HCT116 (cell line): Measurements from ENCODE around the gene DMAC2. TPM values are rescaled to one million over a fixed set of nuclear protein-coding genes. Genes with fewer than 3 reads are reported as not detected.

ENCODE experiments used
- ATAC-seq: fragments of 200-7000 bp; cut with Tn5 transposase; 2 replicates; pipeline ENCODE4 v1.9.1; 2020; ENCODE audit warnings: mild to moderate bottlenecking, moderate library complexity
- BruUV-seq: library from RNA; stranded (reverse); fragments of 400-500 nt; replicated peaks from 2 replicates; lab custom pipeline; 2021; lab: Mats Ljungman, UMichigan
- CTCF ChIA-PET: fragments of 300-600 bp; sonication (Branson Sonifier 250); formaldehyde crosslinking; loops from one replicate; lab custom pipeline; 2021; ENCODE audit warnings: antibody characterized with exemption; lab: Charles Lee
- POLR2A ChIA-PET: fragments of 300-600, 350-600 bp; sonication (Branson Sonifier 250); formaldehyde crosslinking; loops from one replicate; lab custom pipeline; 2021; ENCODE audit warnings: antibody characterized with exemption; lab: Charles Lee
- RAD21 ChIA-PET, 2 experiments: fragments of 300-600 bp; sonication (Branson Sonifier 250); formaldehyde crosslinking; loops; one replicate each; lab custom pipeline; 2023; ENCODE audit warnings: low total read pairs in 2 of 2; ENCODE audit not compliant: uncharacterized antibody in 2 of 2, unreplicated experiment in 2 of 2, low non-redundant PET in 1 of 2; lab: Charles Lee
- DNase-seq: peaks from one replicate; pipeline ENCODE4 v3.0.0-alpha.2; 2010; ENCODE audit warnings: low read depth, low spot score
- H2AFZ ChIP-seq: fragments of 200-600 bp; shearing (Covaris generic), sonication (generic); 2 replicates; pipeline ENCODE4 v1.6.1; 2017; ENCODE audit warnings: low read depth, mixed run types, mixed read lengths, antibody characterized with exemption, low read length; ENCODE audit not compliant: poor library complexity, severe bottlenecking
- H3K27ac ChIP-seq: 2 replicates; pipeline ENCODE4 v1.5.1; 2012; ENCODE audit warnings: low read depth, low read length
- H3K27me3 ChIP-seq: fragments of 200-600 bp; sonication (generic); 2 replicates; pipeline ENCODE4 v1.6.1; 2016; ENCODE audit warnings: mixed run types, low read length, mixed read lengths; ENCODE audit not compliant: insufficient read depth
- H3K36me3 ChIP-seq, 2 experiments: fragments of 200-500 bp in 1 of 2; fragments of 200-600 bp in 1 of 2; sonication (Bioruptor generic) in 1 of 2; sonication (generic) in 1 of 2; 2 replicates each; pipeline versions ENCODE4 v1.5.1 to v1.6.1; 2014 to 2016; ENCODE audit warnings: low read length in 2 of 2, inconsistent platforms in 1 of 2, mixed read lengths in 1 of 2, mixed run types in 1 of 2; ENCODE audit not compliant: insufficient read depth in 2 of 2, control insufficient read depth in 1 of 2
- H3K4me1 ChIP-seq, 2 experiments: fragments of 200-600 bp in 1 of 2; sonication (generic) in 1 of 2; 2 replicates each; pipeline versions ENCODE4 v1.5.1 to v1.6.1; 2012 to 2017; ENCODE audit warnings: low read length in 2 of 2, inconsistent platforms in 1 of 2, mild to moderate bottlenecking in 1 of 2, mixed read lengths in 1 of 2, mixed run types in 1 of 2, moderate library complexity in 1 of 2; ENCODE audit not compliant: insufficient read depth in 2 of 2, control insufficient read depth in 1 of 2
- H3K4me2 ChIP-seq: fragments of 200-600 bp; sonication (generic); 2 replicates; pipeline ENCODE4 v1.6.1; 2017; ENCODE audit warnings: mixed run types, low read length, mixed read lengths
- H3K4me3 ChIP-seq, 2 experiments: fragments of 200-600 bp in 1 of 2; sonication (generic) in 1 of 2; replicated peaks in 1 of 2; 2 replicates each; pipeline ENCODE4 v1.5.1; 2011 to 2016; ENCODE audit warnings: low read length in 2 of 2, control low read depth in 1 of 2, low read depth in 1 of 2, mild to moderate bottlenecking in 1 of 2, mixed read lengths in 1 of 2, mixed run types in 1 of 2
- H3K79me2 ChIP-seq: fragments of 200-600 bp; sonication (generic); 2 replicates; pipeline ENCODE4 v1.6.1; 2017; ENCODE audit warnings: mild to moderate bottlenecking, mixed run types, low read length, moderate library complexity, mixed read lengths; ENCODE audit not compliant: insufficient read depth
- H3K9ac ChIP-seq: fragments of 200-600 bp; sonication (generic); 2 replicates; pipeline ENCODE4 v1.6.1; 2016; ENCODE audit warnings: low read length, mixed read lengths
- H3K9me2 ChIP-seq: fragments of 200-600 bp; sonication (generic), shearing (Covaris generic); 2 replicates; pipeline ENCODE4 v1.6.1; 2017; ENCODE audit warnings: mixed run types, mild to moderate bottlenecking, moderate library complexity; ENCODE audit not compliant: insufficient read depth
- H3K9me3 ChIP-seq, 2 experiments: fragments of 200-500 bp in 1 of 2; fragments of 200-600 bp in 1 of 2; sonication (Bioruptor generic) in 1 of 2; sonication (generic) in 1 of 2; 2 replicates each; pipeline ENCODE4 v1.6.1; 2014 to 2017; ENCODE audit warnings: low read length in 2 of 2, mixed read lengths in 2 of 2, inconsistent platforms in 1 of 2, low read depth in 1 of 2, mild to moderate bottlenecking in 1 of 2, mixed run types in 1 of 2, moderate library complexity in 1 of 2; ENCODE audit not compliant: control insufficient read depth in 1 of 2, insufficient read depth in 1 of 2
- H4K20me1 ChIP-seq: fragments of 200-600 bp; sonication (generic), shearing (Covaris generic); 2 replicates; pipeline ENCODE4 v1.6.1; 2017; ENCODE audit warnings: mixed run types, mild to moderate bottlenecking, moderate library complexity; ENCODE audit not compliant: insufficient read depth
- ATF3 ChIP-seq: IDR thresholded peaks from 2 replicates; pipeline ENCODE4 v1.6.1; 2012
- CBX3 ChIP-seq: IDR thresholded peaks from 2 replicates; pipeline ENCODE4 v1.6.1; 2012; ENCODE audit warnings: low read depth
- CEBPB ChIP-seq: IDR thresholded peaks from 2 replicates; pipeline ENCODE4 v1.6.1; 2012; ENCODE audit warnings: low read depth
- CTCF ChIP-seq, 3 experiments: fragments of 200-600 bp in 1 of 3; sonication (generic) in 1 of 3; IDR thresholded peaks in 2 of 3; conservative IDR thresholded peaks in 1 of 3; 2 replicates each; pipeline ENCODE4 v1.5.1; 2012 to 2017; ENCODE audit warnings: low read depth in 2 of 3, low read length in 2 of 3, antibody characterized with exemption in 1 of 3, borderline replicate concordance in 1 of 3, control low read depth in 1 of 3, mild to moderate bottlenecking in 1 of 3, mixed read lengths in 1 of 3, mixed run types in 1 of 3, moderate library complexity in 1 of 3; ENCODE audit not compliant: insufficient read depth in 1 of 3
- EGR1 ChIP-seq: IDR thresholded peaks from 2 replicates; pipeline ENCODE4 v1.6.1; 2012; ENCODE audit warnings: low read depth
- JUND ChIP-seq: IDR thresholded peaks from 2 replicates; pipeline ENCODE4 v1.6.1; 2012
- SIN3A ChIP-seq: IDR thresholded peaks from 2 replicates; pipeline ENCODE4 v1.6.1; 2012; ENCODE audit warnings: low read depth
- SP1 ChIP-seq: IDR thresholded peaks from 2 replicates; pipeline ENCODE4 v1.6.1; 2012; ENCODE audit warnings: low read depth
- ZBTB33 ChIP-seq: IDR thresholded peaks from 2 replicates; pipeline ENCODE4 v1.6.1; 2011; ENCODE audit warnings: mild to moderate bottlenecking, low read length, moderate library complexity; ENCODE audit not compliant: insufficient replicate concordance; ENCODE audit errors: extremely low read depth
- ZNF274 ChIP-seq: fragments of 200-500 bp; sonication (Bioruptor generic); IDR thresholded peaks from 2 replicates; pipeline ENCODE4 v1.6.1; 2014; ENCODE audit warnings: mild to moderate bottlenecking, low read depth, low read length, inconsistent platforms
- intact Hi-C: fragments of 100-400 bp; cut with micrococcal nuclease; formaldehyde crosslinking; loops from 2 replicates; pipeline ENCODE4 v1.10.0; 2022
- total RNA-seq: library from RNA; stranded (reverse); gene quantifications from one replicate; pipeline ENCODE4 v1.2.1, GENCODE V29; 2021; ENCODE audit not compliant: unreplicated experiment

DMAC2 gene
- total RNA-seq, 1 experiment from 2014 or later = 65.6 TPM

- Histone ChIP-seq H3K4me2 (no peak overlapping the region), H3K9me2 (no peaks in the 10 kb centered on the region), H4K20me1 (no peaks in the 10 kb centered on the region), H2AFZ (no peak overlapping the region), H3K79me2 (no peaks in the 10 kb centered on the region), H3K27me3 (no peaks in the 10 kb centered on the region), H3K4me3 (no peak overlapping the region), H3K9ac (no peak overlapping the region), H3K9me3 (no peaks in the 10 kb centered on the region), H3K36me3 (peaks cover 0 to 3% of the 10 kb centered on the region in 2 experiments; a peak in 1 of 4 replicates), H3K27ac (no peak overlapping the region), H3K4me1 (peaks cover 11 to 13% of the 10 kb centered on the region in 2 experiments; a peak in 3 of 4 replicates)
- DNase-seq (no peak), ATAC-seq (no peak)
- ChIA-PET RAD21 (no interaction called here), CTCF (no interaction called here), POLR2A (no interaction called here)
- no peak for TF ChIP-seq CTCF (IDR thresholded peaks at IDR 0.05 in 2 of 3, conservative IDR thresholded peaks at IDR 0.05 in 1 of 3; ENCODE audit: borderline replicate concordance in 1 of 3, insufficient read depth in 1 of 3, low read depth in 2 of 3, low read length in 2 of 3)
- no peak for TF ChIP-seq SP1
- no peak for TF ChIP-seq ZNF274
- no peak for TF ChIP-seq EGR1
- no peak for TF ChIP-seq ZBTB33
- no peak for TF ChIP-seq CEBPB
- no peak for TF ChIP-seq CBX3
- TF ChIP-seq ATF3 = no peak
- no peak for TF ChIP-seq SIN3A
- TF ChIP-seq JUND = no peak
- intact Hi-C loops = no loop called here
- BruUV-seq = no TSS peak
Measured at GRCh38 chr19:41411100-41411967, 28.4 kb downstream of the DMAC2 start.
